ENCODE results near the gene ACTN4.
"Not testable (repeated sequence)": the region's sequence is repeated elsewhere in the genome, so short reads cannot be mapped to it uniquely, and the experiment has no call there.

The ACTN4 gene

DNA sequence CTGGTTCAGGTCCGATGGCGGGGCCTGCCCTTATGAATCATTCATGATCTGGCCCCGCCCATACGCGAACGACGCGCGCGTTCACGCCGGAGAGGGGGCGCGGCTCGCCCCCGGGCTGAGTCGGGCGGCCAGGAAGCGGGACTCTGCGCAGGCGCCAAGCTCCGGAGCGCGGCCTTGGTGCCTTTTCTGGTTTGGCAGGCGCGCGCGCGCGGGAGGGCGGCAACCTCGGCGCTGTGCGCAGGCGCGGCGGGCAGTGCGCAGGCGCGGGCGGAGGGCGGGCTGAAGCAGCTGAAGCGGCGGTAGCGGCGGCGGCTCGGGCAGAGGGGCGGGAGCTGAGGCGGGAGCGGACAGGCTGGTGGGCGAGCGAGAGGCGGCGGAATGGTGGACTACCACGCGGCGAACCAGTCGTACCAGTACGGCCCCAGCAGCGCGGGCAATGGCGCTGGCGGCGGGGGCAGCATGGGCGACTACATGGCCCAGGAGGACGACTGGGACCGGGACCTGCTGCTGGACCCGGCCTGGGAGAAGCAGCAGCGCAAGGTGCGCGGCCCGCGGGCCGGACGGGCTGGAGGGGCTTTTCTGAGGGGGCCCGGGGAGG is at the start of gene ACTN4:
ACTN4 (plus strand) TSS at position 282 of the 598 bp plus-strand sequence; CDS start at position 379, 97 bp downstream.
- peak; percentile 91 to 93 for DNase-seq (ENCODE audit: low read depth in 2 of 2)

DNA sequence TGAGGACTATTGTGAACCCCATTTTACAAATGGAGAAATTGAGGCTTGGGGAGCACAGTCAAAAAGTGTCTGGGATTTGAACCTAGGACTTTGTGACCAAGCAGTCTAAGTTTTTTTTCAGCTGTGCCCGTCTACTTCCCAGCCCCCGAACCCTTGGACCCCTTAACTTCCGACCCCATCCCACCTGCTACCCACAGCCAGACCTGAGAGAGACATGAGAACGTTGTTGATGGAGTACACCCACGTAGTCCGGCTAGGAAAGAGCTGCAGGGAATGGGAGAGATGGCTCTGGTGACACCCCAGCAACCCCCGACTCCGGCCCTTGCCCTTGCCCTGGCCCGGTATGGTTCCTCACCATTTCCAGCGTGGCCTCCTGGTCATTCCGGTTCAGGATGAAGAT is 47.7 kb upstream of the ACTN4 start:
- DNase-seq (ENCODE audit: low read depth in 2 of 2), result no peak

GRCh38 chr19:38602856-38603255 is 44.6 kb upstream of the ACTN4 start:
- DNase-seq (ENCODE audit: low read depth in 2 of 2), result not testable (repeated sequence)

DNA sequence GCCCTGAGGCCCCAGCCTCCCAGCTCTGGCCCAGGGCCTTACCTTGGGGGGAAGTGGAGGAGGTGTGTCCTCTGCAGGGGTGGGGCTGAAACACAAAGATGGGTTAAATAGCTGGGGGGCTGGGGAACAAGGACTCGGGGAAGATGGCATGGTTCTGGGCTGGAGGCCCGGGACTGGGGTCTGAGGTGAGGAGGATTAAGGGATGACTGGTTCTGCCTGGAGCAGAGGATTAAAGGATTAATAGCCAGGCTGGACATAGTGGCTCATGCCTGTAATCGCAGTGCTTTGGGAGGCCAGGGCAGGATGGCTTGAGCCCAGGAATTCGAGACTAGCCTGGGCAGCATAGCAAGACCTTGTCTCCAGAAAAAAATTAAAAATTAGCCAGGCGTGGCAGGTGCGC is 41.3 kb upstream of the ACTN4 start:
- DNase-seq (ENCODE audit: low read depth in 2 of 2), result no peak

GRCh38 chr19:38614289-38614688 is 33.2 kb upstream of the ACTN4 start:
- no peak for DNase-seq (ENCODE audit: low read depth in 2 of 2)

- no peak for DNase-seq (ENCODE audit: low read depth in 2 of 2)
These were observed 32.4 kb upstream of the ACTN4 start for GRCh38 chr19:38615007-38615581.

- no peak for DNase-seq (ENCODE audit: low read depth in 2 of 2)
These were observed 31.2 kb upstream of the ACTN4 start for GRCh38 chr19:38616265-38616664.

DNA sequence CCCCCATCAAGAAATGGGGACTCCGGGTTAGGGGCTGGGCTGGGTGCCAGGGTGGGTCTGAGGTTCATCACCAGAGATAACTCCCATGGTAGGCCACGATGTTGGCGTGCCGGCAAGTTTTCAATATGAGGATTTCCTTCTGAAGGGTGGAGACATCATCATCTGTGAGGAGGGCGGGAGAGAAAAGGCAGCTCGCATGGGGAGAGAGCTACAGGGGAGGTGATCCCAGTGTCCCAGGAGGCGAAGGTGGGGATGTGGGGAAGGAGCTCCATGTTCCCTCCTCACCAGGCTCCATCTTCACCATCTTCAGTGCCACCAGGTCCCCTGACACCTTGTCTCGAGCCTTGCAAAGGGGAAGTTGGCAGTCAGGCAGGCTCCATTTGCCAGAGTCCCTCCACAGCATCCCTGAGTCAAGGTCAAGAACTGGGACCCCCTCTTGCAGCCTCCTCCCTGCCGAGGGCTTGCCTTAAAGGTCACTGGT is 30.1 kb upstream of the ACTN4 start:
- no peak for DNase-seq (ENCODE audit: low read depth in 2 of 2)

- DNase-seq (ENCODE audit: low read depth in 2 of 2), result no peak
These were observed 29.5 kb upstream of the ACTN4 start, which contains the start of gene MAP4K1 for GRCh38 chr19:38617764-38618589. MAP4K1 (minus strand) TSS chr19:38617953; CDS start chr19:38617895, 58 bp downstream.

DNA sequence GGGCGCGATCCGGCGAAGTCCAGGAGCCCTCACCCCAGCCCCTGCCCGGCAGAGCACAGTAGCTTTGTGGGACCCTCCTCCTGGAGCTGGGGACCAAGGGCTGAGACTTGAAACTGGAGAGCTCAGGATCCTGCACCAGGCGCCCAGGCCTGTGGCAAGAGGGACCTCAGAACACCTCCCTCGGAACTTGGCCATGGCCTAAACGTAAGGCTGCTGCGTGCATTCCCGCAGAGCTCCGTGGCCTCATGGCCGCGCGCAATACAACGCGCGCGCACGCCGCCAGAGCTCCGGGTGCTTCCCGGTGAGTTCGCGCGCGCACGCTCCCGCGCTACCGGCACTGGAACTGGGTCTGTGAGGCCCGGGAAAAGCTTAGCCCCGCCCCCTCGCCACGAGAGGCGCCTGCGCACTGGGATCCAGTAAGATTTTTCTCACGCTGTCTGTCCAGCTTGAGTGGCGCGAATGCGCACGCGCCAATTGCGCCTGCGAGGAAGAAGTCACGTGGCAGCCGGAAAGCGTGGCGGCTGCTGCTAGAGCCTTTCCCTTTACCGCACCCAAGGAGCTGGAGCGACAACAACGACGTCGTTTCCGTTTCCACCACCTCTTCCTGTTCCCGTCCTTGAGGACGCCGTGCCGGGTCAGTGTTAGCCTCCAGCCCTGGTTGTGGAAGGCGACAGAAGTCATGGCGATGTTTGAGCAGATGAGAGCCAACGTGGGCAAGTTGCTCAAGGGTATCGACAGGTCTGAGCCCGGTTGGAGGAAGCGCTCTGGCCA is 28.7 kb upstream of the ACTN4 start, which contains the start of gene EIF3K:
EIF3K (plus strand) TSS at position 599 of the 771 bp plus-strand sequence; CDS start at position 680, 81 bp downstream.
- peak; percentile 95 for DNase-seq (ENCODE audit: low read depth in 2 of 2)

DNA sequence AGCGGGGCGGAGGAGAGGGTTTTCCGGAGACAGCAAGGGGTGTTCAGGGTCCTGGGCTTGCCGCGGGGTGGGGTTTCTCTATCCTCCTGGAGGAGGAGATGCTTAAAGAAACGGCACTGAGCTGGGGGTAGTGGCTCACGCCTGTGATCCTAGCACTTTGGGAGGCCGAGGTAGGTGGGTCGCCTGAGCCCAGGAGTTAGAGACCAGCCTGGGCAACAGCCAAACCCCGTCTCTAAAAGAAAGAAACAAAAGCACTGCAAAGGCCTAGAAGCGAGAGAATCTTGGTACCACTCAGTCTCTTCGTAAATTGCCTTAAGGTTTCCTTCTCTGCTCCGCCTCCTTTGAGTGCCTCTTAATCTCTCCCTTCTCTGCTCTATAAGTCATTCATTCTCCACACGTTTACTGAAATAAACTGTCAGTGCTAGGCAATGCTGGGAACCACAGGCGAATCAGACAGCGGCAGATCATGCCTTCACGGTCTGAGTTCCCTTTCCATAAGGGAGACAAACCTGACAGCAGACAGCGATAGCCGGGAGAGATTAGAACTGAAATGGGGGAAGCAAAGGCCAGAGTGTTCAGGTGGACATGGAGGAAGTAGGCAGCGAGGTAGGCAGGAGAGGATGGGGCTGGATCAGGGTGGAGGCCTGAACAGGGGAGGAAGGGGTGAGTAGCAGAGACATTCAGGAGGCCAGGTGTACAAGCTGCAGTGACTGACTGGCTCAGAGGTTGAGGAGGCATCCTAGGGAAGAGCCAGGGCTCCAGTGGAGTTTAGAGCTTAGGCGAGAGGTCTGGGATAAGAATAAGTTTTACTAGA is 27.9 kb upstream of the ACTN4 start:
- DNase-seq (ENCODE audit: low read depth in 2 of 2), result no peak

- no peak for DNase-seq (ENCODE audit: low read depth in 2 of 2)
These were observed 22.6 kb upstream of the ACTN4 start for GRCh38 chr19:38624822-38625221.

- no peak for DNase-seq (ENCODE audit: low read depth in 2 of 2)
These were observed 21.0 kb upstream of the ACTN4 start for GRCh38 chr19:38626401-38626800.

DNA sequence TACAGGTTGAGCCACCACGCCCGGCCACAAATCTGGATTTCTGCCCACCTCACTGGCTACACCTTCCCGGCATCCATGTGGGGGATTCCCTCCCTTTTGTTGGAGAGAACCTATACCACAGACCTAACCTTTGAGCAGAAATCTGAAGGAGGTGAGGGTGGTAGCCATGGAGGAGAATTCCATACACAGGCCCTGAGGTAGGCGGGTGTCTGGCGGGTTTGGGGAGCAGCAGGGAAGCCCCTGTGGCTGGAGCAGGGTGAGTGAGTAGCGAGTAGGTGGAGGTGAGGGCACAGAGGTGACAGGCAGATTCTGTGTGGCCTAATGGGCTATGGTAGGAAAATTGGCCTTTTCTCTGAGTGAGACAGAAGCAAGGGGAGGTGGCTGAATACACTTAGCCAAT is 17.9 kb upstream of the ACTN4 start:
- no peak for DNase-seq (ENCODE audit: low read depth in 2 of 2)

GRCh38 chr19:38631301-38631700 is 16.1 kb upstream of the ACTN4 start:
- not testable (repeated sequence) for DNase-seq (ENCODE audit: low read depth in 2 of 2)

- DNase-seq (ENCODE audit: low read depth in 2 of 2), result not testable (repeated sequence)
These were observed 15.5 kb upstream of the ACTN4 start for GRCh38 chr19:38631811-38632475.

DNA sequence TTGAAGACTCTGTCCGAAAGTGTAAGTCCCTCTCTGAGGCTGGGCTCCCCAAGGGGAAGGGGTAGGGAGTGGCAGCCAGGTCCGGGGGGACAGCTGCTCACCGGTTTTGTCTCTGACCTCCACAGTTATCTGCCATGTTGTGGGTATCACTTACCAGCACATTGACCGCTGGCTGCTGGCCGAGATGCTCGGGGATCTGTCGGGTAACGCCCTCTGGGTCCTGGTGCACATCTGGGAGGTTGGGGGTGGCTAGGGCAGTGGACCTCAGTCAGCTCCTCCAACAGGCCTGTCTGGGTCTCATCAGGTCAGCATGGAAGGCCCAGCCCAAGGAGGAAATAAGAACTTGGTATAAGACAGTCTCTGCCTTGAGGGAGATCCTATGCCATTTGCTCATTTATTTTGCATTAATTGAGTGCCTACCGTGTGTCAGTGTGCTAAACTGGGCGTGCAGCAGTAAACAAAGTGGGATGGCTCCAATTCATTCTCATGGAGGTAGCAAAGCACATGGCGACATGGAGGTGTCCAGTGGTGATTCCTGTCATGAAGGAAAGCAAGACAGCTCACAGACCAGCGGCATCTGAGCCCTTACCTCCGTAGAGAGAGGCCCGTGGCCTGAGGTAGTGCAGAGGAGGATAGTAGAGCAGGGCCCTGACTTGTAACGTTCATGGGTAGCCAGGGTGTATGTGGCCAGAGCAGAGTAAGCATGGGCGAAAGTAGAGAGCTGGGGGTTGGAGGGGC is 14.8 kb upstream of the ACTN4 start:
- DNase-seq (ENCODE audit: low read depth in 2 of 2), result no peak

DNA sequence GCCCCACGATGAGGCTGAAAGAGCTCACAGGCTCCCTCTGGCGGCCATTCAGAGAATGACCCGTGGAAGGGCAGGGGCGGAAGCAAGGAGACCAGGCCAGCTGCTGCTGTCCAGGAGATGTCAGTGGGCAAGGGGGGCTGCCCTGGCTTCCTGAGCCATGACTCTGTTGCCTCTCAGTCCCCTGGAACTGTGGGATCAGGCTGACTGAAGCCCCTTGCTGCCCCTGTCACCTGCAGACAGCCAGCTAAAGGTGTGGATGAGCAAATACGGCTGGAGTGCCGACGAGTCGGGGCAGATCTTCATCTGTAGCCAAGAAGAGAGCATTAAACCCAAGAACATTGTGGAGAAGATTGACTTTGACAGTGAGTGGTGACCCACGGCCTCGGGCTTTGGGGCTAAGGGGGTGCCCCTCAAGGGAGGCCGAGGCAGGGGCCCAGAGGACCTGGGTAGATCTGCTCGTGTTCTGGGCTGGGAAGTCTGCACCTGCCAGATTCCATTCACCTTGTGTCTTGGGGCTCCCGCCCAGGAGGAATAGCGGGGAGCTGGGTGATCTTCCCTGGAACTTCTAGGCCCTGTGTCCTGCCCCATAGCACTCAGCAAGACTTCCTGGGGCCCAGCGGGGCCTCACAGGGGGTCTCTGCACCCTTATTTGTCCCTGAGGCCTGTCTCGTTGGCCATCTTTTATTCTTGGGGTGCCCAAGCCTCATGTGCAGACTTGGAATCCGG is 12.5 kb upstream of the ACTN4 start:
- DNase-seq (ENCODE audit: low read depth in 2 of 2), result no peak
